ENCODE measurements around the gene PTPN1. TPM values are rescaled to one million over a fixed set of nuclear protein-coding genes. Genes with fewer than 3 reads are reported as not detected.

The PTPN1 gene
- total and polyA plus RNA-seq, 2 of the 13 experiments (the other 11 are each of a cell fraction or from before 2014, with no cell fraction given) = 17.7 to 37.2 TPM

DNA sequence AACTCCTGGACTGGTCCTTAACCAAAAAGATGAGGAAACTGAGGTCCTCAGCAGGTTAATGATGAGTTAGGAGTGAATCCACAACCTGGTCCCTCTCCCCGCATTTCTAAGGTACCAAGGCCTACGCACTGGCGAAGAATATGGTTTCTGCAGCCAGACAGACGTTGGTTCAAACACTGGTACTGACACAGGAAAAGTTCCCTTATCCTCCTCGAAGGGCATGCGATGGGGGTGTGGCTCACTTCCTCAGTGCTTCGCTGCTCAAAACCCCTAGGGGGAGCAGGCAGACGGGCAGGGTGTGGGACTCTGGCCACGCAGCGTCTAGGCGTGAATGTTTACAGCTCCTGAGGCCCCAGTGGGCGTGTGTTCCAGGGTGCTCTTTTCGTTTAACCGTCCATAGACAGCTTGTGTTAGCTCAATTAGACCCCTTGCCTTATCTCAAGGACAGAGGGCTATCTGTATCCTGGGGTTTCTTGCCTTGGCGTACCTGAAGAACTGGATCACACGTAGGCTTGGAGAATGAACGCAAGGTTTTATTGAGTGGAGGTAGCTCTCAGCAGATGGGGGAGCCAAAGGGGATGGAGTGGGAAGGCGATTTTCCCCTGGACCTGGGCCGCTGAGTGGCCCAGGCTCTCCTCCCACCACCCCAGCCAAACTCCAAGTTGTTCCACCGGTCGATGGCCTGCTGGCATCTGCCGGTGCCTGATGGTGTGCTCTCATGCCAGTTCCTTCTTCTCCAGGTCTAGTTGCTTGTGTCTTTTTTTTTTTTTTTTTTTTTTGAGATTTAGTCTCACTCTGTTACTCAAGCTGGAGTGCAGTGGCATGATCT lies 31.8 kb upstream of the PTPN1 start (continued):
- TF ChIP-seq ZNF253 (CRISPR knock-in tag; IDR thresholded peaks at IDR 0.05; ENCODE audit: borderline replicate concordance) = peak; percentile 54; the same call in 1 of the 2 replicates
- peak; percentile 69; the same call in 1 of the 2 replicates for TF ChIP-seq ZNF12 (CRISPR knock-in tag; IDR thresholded peaks at IDR 0.05)
- TF ChIP-seq RAD21 (CRISPR knock-in tag; IDR thresholded peaks at IDR 0.05) = peak; percentile 90
- TF ChIP-seq ZNF563 (CRISPR knock-in tag; IDR thresholded peaks at IDR 0.05) = peak; percentile 28; the same call in 1 of the 2 replicates
- TF ChIP-seq, protein P1, sequence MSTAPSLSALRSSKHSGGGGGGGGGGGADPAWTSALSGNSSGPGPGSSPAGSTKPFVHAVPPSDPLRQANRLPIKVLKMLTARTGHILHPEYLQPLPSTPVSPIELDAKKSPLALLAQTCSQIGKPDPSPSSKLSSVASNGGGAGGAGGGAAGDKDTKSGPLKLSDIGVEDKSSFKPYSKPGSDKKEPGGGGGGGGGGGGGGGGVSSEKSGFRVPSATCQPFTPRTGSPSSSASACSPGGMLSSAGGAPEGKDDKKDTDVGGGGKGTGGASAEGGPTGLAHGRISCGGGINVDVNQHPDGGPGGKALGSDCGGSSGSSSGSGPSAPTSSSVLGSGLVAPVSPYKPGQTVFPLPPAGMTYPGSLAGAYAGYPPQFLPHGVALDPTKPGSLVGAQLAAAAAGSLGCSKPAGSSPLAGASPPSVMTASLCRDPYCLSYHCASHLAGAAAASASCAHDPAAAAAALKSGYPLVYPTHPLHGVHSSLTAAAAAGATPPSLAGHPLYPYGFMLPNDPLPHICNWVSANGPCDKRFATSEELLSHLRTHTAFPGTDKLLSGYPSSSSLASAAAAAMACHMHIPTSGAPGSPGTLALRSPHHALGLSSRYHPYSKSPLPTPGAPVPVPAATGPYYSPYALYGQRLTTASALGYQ (CRISPR knock-in tag; IDR thresholded peaks at IDR 0.05) = 0 out of 2 replicates have a peak, but pooled peaks have one; percentile 27
- TF ChIP-seq HOXA5 (CRISPR knock-in tag; IDR thresholded peaks at IDR 0.05) = peak; percentile 39; the same call in 1 of the 2 replicates
- TF ChIP-seq CENPX (CRISPR knock-in tag; IDR thresholded peaks at IDR 0.05) = no peak
- TF ChIP-seq RELA (CRISPR knock-in tag; IDR thresholded peaks at IDR 0.05) = no peak
- TF ChIP-seq, protein P2, sequence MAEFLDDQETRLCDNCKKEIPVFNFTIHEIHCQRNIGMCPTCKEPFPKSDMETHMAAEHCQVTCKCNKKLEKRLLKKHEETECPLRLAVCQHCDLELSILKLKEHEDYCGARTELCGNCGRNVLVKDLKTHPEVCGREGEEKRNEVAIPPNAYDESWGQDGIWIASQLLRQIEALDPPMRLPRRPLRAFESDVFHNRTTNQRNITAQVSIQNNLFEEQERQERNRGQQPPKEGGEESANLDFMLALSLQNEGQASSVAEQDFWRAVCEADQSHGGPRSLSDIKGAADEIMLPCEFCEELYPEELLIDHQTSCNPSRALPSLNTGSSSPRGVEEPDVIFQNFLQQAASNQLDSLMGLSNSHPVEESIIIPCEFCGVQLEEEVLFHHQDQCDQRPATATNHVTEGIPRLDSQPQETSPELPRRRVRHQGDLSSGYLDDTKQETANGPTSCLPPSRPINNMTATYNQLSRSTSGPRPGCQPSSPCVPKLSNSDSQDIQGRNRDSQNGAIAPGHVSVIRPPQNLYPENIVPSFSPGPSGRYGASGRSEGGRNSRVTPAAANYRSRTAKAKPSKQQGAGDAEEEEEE (CRISPR knock-in tag; IDR thresholded peaks at IDR 0.05; ENCODE audit: borderline replicate concordance) = no peak
- TF ChIP-seq, protein P3, sequence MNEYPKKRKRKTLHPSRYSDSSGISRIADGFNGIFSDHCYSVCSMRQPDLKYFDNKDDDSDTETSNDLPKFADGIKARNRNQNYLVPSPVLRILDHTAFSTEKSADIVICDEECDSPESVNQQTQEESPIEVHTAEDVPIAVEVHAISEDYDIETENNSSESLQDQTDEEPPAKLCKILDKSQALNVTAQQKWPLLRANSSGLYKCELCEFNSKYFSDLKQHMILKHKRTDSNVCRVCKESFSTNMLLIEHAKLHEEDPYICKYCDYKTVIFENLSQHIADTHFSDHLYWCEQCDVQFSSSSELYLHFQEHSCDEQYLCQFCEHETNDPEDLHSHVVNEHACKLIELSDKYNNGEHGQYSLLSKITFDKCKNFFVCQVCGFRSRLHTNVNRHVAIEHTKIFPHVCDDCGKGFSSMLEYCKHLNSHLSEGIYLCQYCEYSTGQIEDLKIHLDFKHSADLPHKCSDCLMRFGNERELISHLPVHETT (CRISPR knock-in tag; conservative IDR thresholded peaks at IDR 0.05) = no peak
- TF ChIP-seq ZNF367 (CRISPR knock-in tag; IDR thresholded peaks at IDR 0.05; ENCODE audit: borderline replicate concordance) = no peak
- no peak for TF ChIP-seq RAD51 (IDR thresholded peaks at IDR 0.05; ENCODE audit: borderline replicate concordance)
- TF ChIP-seq ZNF468 (CRISPR knock-in tag; IDR thresholded peaks at IDR 0.05) = no peak
- TF ChIP-seq STAT5B (CRISPR knock-in tag; IDR thresholded peaks at IDR 0.05) = no peak
- no peak for TF ChIP-seq SETDB1 (CRISPR knock-in tag; IDR thresholded peaks at IDR 0.05; ENCODE audit: borderline replicate concordance)
- TF ChIP-seq ZNF205 (CRISPR knock-in tag; IDR thresholded peaks at IDR 0.05) = peak; percentile 76; the same call in 1 of the 2 replicates
- TF ChIP-seq ONECUT2 (CRISPR knock-in tag; IDR thresholded peaks at IDR 0.05) = no peak
- TF ChIP-seq KAT2B (IDR thresholded peaks at IDR 0.05; ENCODE audit: borderline replicate concordance, low read depth, low read length) = no peak
- TF ChIP-seq, protein P4, sequence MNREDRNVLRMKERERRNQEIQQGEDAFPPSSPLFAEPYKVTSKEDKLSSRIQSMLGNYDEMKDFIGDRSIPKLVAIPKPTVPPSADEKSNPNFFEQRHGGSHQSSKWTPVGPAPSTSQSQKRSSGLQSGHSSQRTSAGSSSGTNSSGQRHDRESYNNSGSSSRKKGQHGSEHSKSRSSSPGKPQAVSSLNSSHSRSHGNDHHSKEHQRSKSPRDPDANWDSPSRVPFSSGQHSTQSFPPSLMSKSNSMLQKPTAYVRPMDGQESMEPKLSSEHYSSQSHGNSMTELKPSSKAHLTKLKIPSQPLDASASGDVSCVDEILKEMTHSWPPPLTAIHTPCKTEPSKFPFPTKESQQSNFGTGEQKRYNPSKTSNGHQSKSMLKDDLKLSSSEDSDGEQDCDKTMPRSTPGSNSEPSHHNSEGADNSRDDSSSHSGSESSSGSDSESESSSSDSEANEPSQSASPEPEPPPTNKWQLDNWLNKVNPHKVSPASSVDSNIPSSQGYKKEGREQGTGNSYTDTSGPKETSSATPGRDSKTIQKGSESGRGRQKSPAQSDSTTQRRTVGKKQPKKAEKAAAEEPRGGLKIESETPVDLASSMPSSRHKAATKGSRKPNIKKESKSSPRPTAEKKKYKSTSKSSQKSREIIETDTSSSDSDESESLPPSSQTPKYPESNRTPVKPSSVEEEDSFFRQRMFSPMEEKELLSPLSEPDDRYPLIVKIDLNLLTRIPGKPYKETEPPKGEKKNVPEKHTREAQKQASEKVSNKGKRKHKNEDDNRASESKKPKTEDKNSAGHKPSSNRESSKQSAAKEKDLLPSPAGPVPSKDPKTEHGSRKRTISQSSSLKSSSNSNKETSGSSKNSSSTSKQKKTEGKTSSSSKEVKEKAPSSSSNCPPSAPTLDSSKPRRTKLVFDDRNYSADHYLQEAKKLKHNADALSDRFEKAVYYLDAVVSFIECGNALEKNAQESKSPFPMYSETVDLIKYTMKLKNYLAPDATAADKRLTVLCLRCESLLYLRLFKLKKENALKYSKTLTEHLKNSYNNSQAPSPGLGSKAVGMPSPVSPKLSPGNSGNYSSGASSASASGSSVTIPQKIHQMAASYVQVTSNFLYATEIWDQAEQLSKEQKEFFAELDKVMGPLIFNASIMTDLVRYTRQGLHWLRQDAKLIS (CRISPR knock-in tag; IDR thresholded peaks at IDR 0.05) = no peak
